Hepatocyte (in vitro differentiated cells): ENCODE data around the gene CCDC158. TPM values are rescaled to one million over a fixed set of nuclear protein-coding genes. Genes with fewer than 3 reads are reported as not detected.
"Not testable (repeated sequence)": the region's sequence is repeated elsewhere in the genome, so short reads cannot be mapped to it uniquely, and the experiment has no call there.

Source experiments
- DNase-seq: peaks from one replicate; pipeline ENCODE4 v3.0.0-alpha.2; 2016; ENCODE audit warnings: low spot score
- H2AFZ ChIP-seq: fragments of 200-600 bp; sonication (generic); 2 replicates; pipeline ENCODE4 v1.6.0; 2016; ENCODE audit warnings: antibody characterized with exemption, mild to moderate bottlenecking
- H3K27ac ChIP-seq: fragments of 200-600 bp; sonication (generic); 2 replicates; pipeline ENCODE4 v1.5.1; 2016; ENCODE audit warnings: mild to moderate bottlenecking
- H3K27me3 ChIP-seq: fragments of 200-600 bp; sonication (generic); 2 replicates; pipeline ENCODE4 v1.6.1; 2016
- H3K36me3 ChIP-seq: fragments of 200-600 bp; sonication (generic); replicated peaks from 2 replicates; pipeline ENCODE4 v1.5.1; 2016; ENCODE audit warnings: low read depth; ENCODE audit not compliant: insufficient read depth
- H3K4me1 ChIP-seq: fragments of 200-600 bp; sonication (generic); 2 replicates; pipeline ENCODE4 v1.5.1; 2016; ENCODE audit warnings: mild to moderate bottlenecking, moderate library complexity; ENCODE audit not compliant: insufficient read depth
- H3K4me2 ChIP-seq: fragments of 200-600 bp; sonication (generic); 2 replicates; pipeline ENCODE4 v1.6.0; 2016
- H3K4me3 ChIP-seq: fragments of 200-600 bp; sonication (generic); 2 replicates; pipeline ENCODE4 v1.5.1; 2016; ENCODE audit warnings: mild to moderate bottlenecking
- H3K79me2 ChIP-seq: fragments of 200-600 bp; sonication (generic); 2 replicates; pipeline ENCODE4 v1.6.0; 2017; ENCODE audit warnings: mild to moderate bottlenecking
- H3K9me2 ChIP-seq: fragments of 200-600 bp; sonication (generic); replicated peaks from 2 replicates; pipeline ENCODE4 v1.6.0; 2017; ENCODE audit warnings: mild to moderate bottlenecking; ENCODE audit not compliant: insufficient read depth
- H3K9me3 ChIP-seq: fragments of 200-600 bp; sonication (generic); 2 replicates; pipeline ENCODE4 v1.5.1; 2016; ENCODE audit warnings: low read depth, mild to moderate bottlenecking
- H4K20me1 ChIP-seq: fragments of 200-600 bp; sonication (generic); 2 replicates; pipeline ENCODE4 v1.6.0; 2016; ENCODE audit warnings: mild to moderate bottlenecking; ENCODE audit not compliant: insufficient read depth, poor library complexity, severe bottlenecking
- CTCF ChIP-seq: fragments of 200-600 bp; sonication (generic); IDR thresholded peaks from 2 replicates; pipeline ENCODE4 v1.5.1; 2016; ENCODE audit warnings: antibody characterized with exemption, mild to moderate bottlenecking; ENCODE audit not compliant: poor library complexity
- EZH2 ChIP-seq: fragments of 200-600 bp; sonication (generic); IDR thresholded peaks from 2 replicates; pipeline ENCODE4 v1.6.1; 2016; ENCODE audit warnings: antibody characterized with exemption, mild to moderate bottlenecking, borderline replicate concordance
- EZH2phosphoT487 ChIP-seq: fragments of 200-600 bp; sonication (generic); IDR thresholded peaks from one replicate; pipeline ENCODE4 v1.6.1; 2018; ENCODE audit warnings: antibody characterized with exemption, mild to moderate bottlenecking, low read depth, moderate library complexity; ENCODE audit not compliant: unreplicated experiment, severe bottlenecking
- WGBS: methylation state at CpG from one replicate; pipeline ENCODE4 v1.1.6; 2016; ENCODE audit warnings: low lambda C conversion rate; ENCODE audit errors: missing lambda C conversion rate; 5-methylcytosine and 5-hydroxymethylcytosine counted together
- polyA plus RNA-seq: library from polyadenylated mRNA; unstranded; fragments of >200 nt; fragmentation: Nextera tagmentation; extraction: Ambion mirVana; gene quantifications from 2 replicates; pipeline ENCODE4 v1.2.1, GENCODE V29; 2016
- total RNA-seq: library from RNA; depleted of rRNA; stranded (reverse); fragments of >200 nt; gene quantifications from 2 replicates; pipeline ENCODE4 v1.2.3, GENCODE V29; 2014

The CCDC158 gene
- total and polyA plus RNA-seq, 2 experiments from 2014 or later, result 0.04 TPM; not detected in 1

- no peaks in the 10 kb centered on the region for H4K20me1 ChIP-seq
- no peak overlapping the region for H3K4me3 ChIP-seq
- H3K36me3 ChIP-seq, result no peaks in the 10 kb centered on the region
- H3K27me3 ChIP-seq, result no peaks in the 10 kb centered on the region
- H2AFZ ChIP-seq, result no peak overlapping the region
- WGBS, result 84% methylated on average over 3 of the region's 3 CpGs
- H3K27ac ChIP-seq, result no peak overlapping the region
- TF ChIP-seq EZH2 (no peak), CTCF (no peak), EZH2phosphoT487 (no peak)
- no peak for DNase-seq
- H3K9me3 ChIP-seq, result no peaks in the 10 kb centered on the region
- H3K9me2 ChIP-seq, result no peaks in the 10 kb centered on the region
- H3K4me2 ChIP-seq, result no peak overlapping the region
- no peaks in the 10 kb centered on the region for H3K79me2 ChIP-seq
- H3K4me1 ChIP-seq, result no peaks in the 10 kb centered on the region
Observed at GRCh38 chr4:76361689-76362412, 59.1 kb downstream of the CCDC158 start.

GRCh38 chr4:76359881-76360466, 61.0 kb downstream of the CCDC158 start:
- not testable (repeated sequence) for H3K27me3 ChIP-seq, H3K79me2 ChIP-seq, H3K27ac ChIP-seq, H3K4me1 ChIP-seq, H3K9me3 ChIP-seq, H4K20me1 ChIP-seq, DNase-seq, H3K9me2 ChIP-seq, H3K4me3 ChIP-seq, H2AFZ ChIP-seq, H3K36me3 ChIP-seq, H3K4me2 ChIP-seq

GRCh38 chr4:76357981-76358380, 63.0 kb downstream of the CCDC158 start:
- no peak for DNase-seq

More at GRCh38 chr4:76357981-76358380, 63.0 kb downstream of the CCDC158 start:
- Histone ChIP-seq H3K9me3 (no peaks in the 10 kb centered on the region), H3K4me1 (no peaks in the 10 kb centered on the region), H3K4me2 (no peak overlapping the region), H3K4me3 (no peak overlapping the region), H3K27ac (no peak overlapping the region), H3K36me3 (no peaks in the 10 kb centered on the region), H2AFZ (no peak overlapping the region), H3K9me2 (no peaks in the 10 kb centered on the region), H3K27me3 (no peaks in the 10 kb centered on the region), H3K79me2 (no peaks in the 10 kb centered on the region), H4K20me1 (no peaks in the 10 kb centered on the region)
- 78% methylated on average over 2 of the region's 2 CpGs for WGBS
- TF ChIP-seq EZH2phosphoT487, result no peak
- TF ChIP-seq CTCF, result no peak
- no peak for TF ChIP-seq EZH2
